ENCODE results near the gene HOXA4. TPM values are rescaled to one million over a fixed set of nuclear protein-coding genes. Genes with fewer than 3 reads are reported as not detected.

HOXA4 gene
- total and polyA plus RNA-seq, 10 of the 15 experiments (the other 5 are each of a cell fraction or from before 2014, with no cell fraction given), result 0.07 TPM; not detected in 9

GRCh38 chr7:27123007-27123476, 7.5 kb downstream of the HOXA4 start:
- ATAC-seq, result no peak
- no peaks in the 10 kb centered on the region for H3K4me1 ChIP-seq (ENCODE audit: control insufficient read depth, insufficient read depth, low read length)
- WGBS (ENCODE audit: insufficient coverage, insufficient replicate concordance, low lambda C conversion rate, missing lambda C conversion rate), result 46% methylated on average over 14 of the region's 14 CpGs
- H2AFZ ChIP-seq (ENCODE audit: control insufficient read depth, low read depth, low read length), result no peak overlapping the region
- ChIA-PET SMC1A (ENCODE audit: uncharacterized antibody, unreplicated experiment) (no interaction called here), CTCF (no interaction called here), POLR2A (no interaction called here), RAD21 (ENCODE audit: unreplicated experiment) (no interaction called here)
- H3K4me3 ChIP-seq, result no peak overlapping the region
- H3K27me3 ChIP-seq (replicated peaks in 1 of 2; ENCODE audit: control insufficient read depth in 2 of 2, insufficient read depth in 2 of 2, low read length in 1 of 2), result peaks cover 0 to under 1% of the 10 kb centered on the region in 2 experiments; a peak in 3 of 4 replicates
- no peaks in the 10 kb centered on the region for H3K36me3 ChIP-seq (ENCODE audit: control insufficient read depth in 2 of 2, insufficient read depth in 2 of 2, low read length in 1 of 2)
- H3K9me3 ChIP-seq (replicated peaks; ENCODE audit: control insufficient read depth, insufficient read depth, low read length), result no peaks in the 10 kb centered on the region
- H3K27ac ChIP-seq (ENCODE audit: control insufficient read depth, insufficient read depth), result no peak overlapping the region
- H3K9ac ChIP-seq (ENCODE audit: control insufficient read depth, insufficient read depth, low read length), result no peak overlapping the region
- BruUV-seq (replicated peaks), result no TSS peak
- no peak overlapping the region for H3K4me2 ChIP-seq (ENCODE audit: control insufficient read depth, insufficient read depth)
- in situ Hi-C loops (cut with MboI) (no loop called here), intact Hi-C loops (cut with micrococcal nuclease; ENCODE audit: unreplicated experiment) (no loop called here)
- no peaks in the 10 kb centered on the region for H3K79me2 ChIP-seq (ENCODE audit: control insufficient read depth, insufficient read depth, low read length)
- TF ChIP-seq SKIL (IDR thresholded peaks at IDR 0.05; ENCODE audit: low read depth, poor library complexity, severe bottlenecking) (no peak), CREB1 (IDR thresholded peaks at IDR 0.05; ENCODE audit: low read depth) (no peak), ATF2 (IDR thresholded peaks at IDR 0.05; ENCODE audit: low read length) (no peak), PAX8 (IDR thresholded peaks at IDR 0.05) (no peak)
- no peak for FAIRE-seq
- no peak for DNase-seq (ENCODE audit: low read depth, low spot score)
- H4K20me1 ChIP-seq (ENCODE audit: control insufficient read depth, insufficient read depth), result no peaks in the 10 kb centered on the region
